GM23248 (cell line): ENCODE measurements around the gene CA14. TPM values are rescaled to one million over a fixed set of nuclear protein-coding genes. Genes with fewer than 3 reads are reported as not detected.

Source experiments
- DNase-seq: peaks from one replicate; pipeline ENCODE4 v3.0.0-alpha.2; 2015
- H2AFZ ChIP-seq: fragments of 200-600 bp; sonication (generic); 2 replicates; pipeline ENCODE4 v1.6.1; 2016; ENCODE audit warnings: antibody characterized with exemption
- H3F3A ChIP-seq: fragments of 200-600 bp; sonication (generic); 2 replicates; pipeline ENCODE4 v1.6.1; 2016; ENCODE audit warnings: mild to moderate bottlenecking, antibody characterized with exemption, mixed run types; ENCODE audit not compliant: insufficient read depth
- H3K27ac ChIP-seq: fragments of 200-600 bp; sonication (generic); 2 replicates; pipeline ENCODE4 v1.5.1; 2016; ENCODE audit warnings: mild to moderate bottlenecking
- H3K27me3 ChIP-seq: fragments of 200-600 bp; sonication (generic); replicated peaks from 2 replicates; pipeline ENCODE4 v1.6.1; 2016; ENCODE audit warnings: mild to moderate bottlenecking; ENCODE audit not compliant: insufficient read depth
- H3K36me3 ChIP-seq: fragments of 200-600 bp; sonication (generic); 2 replicates; pipeline ENCODE4 v1.6.1; 2016; ENCODE audit warnings: low read depth, mild to moderate bottlenecking
- H3K4me1 ChIP-seq: fragments of 200-600 bp; sonication (generic); 2 replicates; pipeline ENCODE4 v1.6.1; 2016; ENCODE audit warnings: mild to moderate bottlenecking; ENCODE audit not compliant: insufficient read depth
- H3K4me2 ChIP-seq: fragments of 200-600 bp; sonication (generic); one replicate; pipeline ENCODE4 v1.6.1; 2016; ENCODE audit warnings: mild to moderate bottlenecking; ENCODE audit not compliant: unreplicated experiment
- H3K4me3 ChIP-seq: fragments of 200-600 bp; sonication (generic); 2 replicates; pipeline ENCODE4 v1.5.1; 2016; ENCODE audit warnings: mild to moderate bottlenecking
- H3K79me2 ChIP-seq: fragments of 200-600 bp; sonication (generic); 2 replicates; pipeline ENCODE4 v1.6.1; 2016; ENCODE audit warnings: mild to moderate bottlenecking; ENCODE audit not compliant: insufficient read depth
- H3K9ac ChIP-seq: fragments of 200-600 bp; sonication (generic); 2 replicates; pipeline ENCODE4 v1.6.1; 2016; ENCODE audit warnings: mild to moderate bottlenecking
- H3K9me2 ChIP-seq: fragments of 200-600 bp; sonication (generic); 2 replicates; pipeline ENCODE4 v1.6.1; 2016; ENCODE audit warnings: mixed run types, mild to moderate bottlenecking, moderate library complexity; ENCODE audit not compliant: insufficient read depth
- H3K9me3 ChIP-seq: fragments of 200-600 bp; sonication (generic); one replicate; pipeline ENCODE4 v1.6.1; 2017; ENCODE audit warnings: low read depth
- H4K20me1 ChIP-seq: fragments of 200-600 bp; sonication (generic); 2 replicates; pipeline ENCODE4 v1.6.0; 2016; ENCODE audit not compliant: insufficient read depth
- EZH2 ChIP-seq: fragments of 200-600 bp; sonication (generic); IDR thresholded peaks from 2 replicates; pipeline ENCODE4 v1.6.1; 2018; ENCODE audit warnings: antibody characterized with exemption, mild to moderate bottlenecking; ENCODE audit not compliant: insufficient read depth, poor library complexity, severe bottlenecking
- EZH2phosphoT487 ChIP-seq: fragments of 200-600 bp; sonication (generic); IDR thresholded peaks from 2 replicates; pipeline ENCODE4 v1.6.1; 2018; ENCODE audit warnings: antibody characterized with exemption, moderate library complexity, mild to moderate bottlenecking, low read depth; ENCODE audit not compliant: insufficient read depth
- WGBS, 2 experiments: methylation state at CpG; one replicate each; pipeline ENCODE4 v1.1.6; 2015 to 2017; ENCODE audit warnings: low lambda C conversion rate in 2 of 2, low coverage in 1 of 2; ENCODE audit errors: missing lambda C conversion rate in 2 of 2; 5-methylcytosine and 5-hydroxymethylcytosine counted together
- in situ Hi-C: fragments of 300-500 bp; cut with MboI; formaldehyde crosslinking; loops from 2 replicates; pipeline ENCODE4 v1.15.0; 2020
- polyA plus RNA-seq: library from polyadenylated mRNA; unstranded; fragments of >200 nt; fragmentation: Nextera tagmentation; extraction: Ambion mirVana; gene quantifications from 2 replicates; pipeline ENCODE4 v1.2.1, GENCODE V29; 2016
- total RNA-seq: library from RNA; depleted of rRNA; stranded (reverse); fragments of >200 nt; shearing (Covaris generic); gene quantifications from 2 replicates; pipeline ENCODE4 v1.2.3, GENCODE V29; 2014

CA14 gene
- total and polyA plus RNA-seq, 2 experiments from 2014 or later = not detected

DNA sequence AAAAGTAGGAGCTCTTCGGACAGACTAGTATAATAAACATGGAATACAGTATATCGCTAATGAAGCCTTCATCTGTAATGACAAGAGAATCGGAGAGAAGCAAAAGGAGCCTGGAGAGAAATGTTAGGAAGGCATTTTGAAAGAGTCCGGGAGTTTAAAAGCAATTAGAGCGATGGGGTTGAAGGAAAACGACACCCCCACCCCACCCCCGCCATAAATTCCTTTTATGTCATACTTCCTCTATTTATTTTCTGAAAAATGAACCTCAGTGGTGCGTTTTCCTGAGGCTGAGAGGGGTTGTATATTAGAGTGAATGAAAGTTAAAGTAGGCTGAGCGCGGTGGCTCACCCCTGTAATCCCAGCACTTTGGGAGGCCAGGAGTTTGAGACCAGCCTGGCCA lies 11.9 kb downstream of the CA14 start:
- no peaks in the 10 kb centered on the region for H4K20me1 ChIP-seq
- no peak for DNase-seq
- peak overlapping the region; percentile 97 for H3K4me2 ChIP-seq
- H3K79me2 ChIP-seq = peaks cover 31% of the 10 kb centered on the region
- H3K36me3 ChIP-seq = 0 out of 2 replicates have a peak, but pooled peaks cover 10% of the 10 kb centered on the region
- peak overlapping the region; percentile 42 for H3K27ac ChIP-seq
- H3K27me3 ChIP-seq = no peaks in the 10 kb centered on the region
- no peaks in the 10 kb centered on the region for H3K9me3 ChIP-seq
- H2AFZ ChIP-seq = peak overlapping the region; percentile 86
- in situ Hi-C loops = no loop called here
- H3K9me2 ChIP-seq = no peaks in the 10 kb centered on the region
- TF ChIP-seq EZH2 (no peak), EZH2phosphoT487 (no peak)
- WGBS, 2 experiments = 51 to 53% methylated on average over 10 of the region's 10 CpGs
- H3K4me3 ChIP-seq = peak overlapping the region; percentile 100
- peak overlapping the region; percentile 99 for H3K9ac ChIP-seq
- peaks cover 7% of the 10 kb centered on the region; the same call in 1 of the 2 replicates for H3K4me1 ChIP-seq
- no peaks in the 10 kb centered on the region for H3F3A ChIP-seq

GRCh38 chr1:150271291-150271959 lies 13.9 kb downstream of the CA14 start:
- TF ChIP-seq EZH2phosphoT487 (no peak), EZH2 (no peak)
- H3F3A ChIP-seq = no peaks in the 10 kb centered on the region
- H3K4me2 ChIP-seq = no peak overlapping the region
- no peak overlapping the region for H3K27ac ChIP-seq
- no peak overlapping the region for H2AFZ ChIP-seq
- no peak for DNase-seq
- in situ Hi-C loops = no loop called here
- H3K9me3 ChIP-seq = no peaks in the 10 kb centered on the region
- no peak overlapping the region for H3K9ac ChIP-seq
- H4K20me1 ChIP-seq = no peaks in the 10 kb centered on the region
- no peak overlapping the region for H3K4me3 ChIP-seq
- H3K79me2 ChIP-seq = peaks cover 24% of the 10 kb centered on the region
- no peaks in the 10 kb centered on the region for H3K36me3 ChIP-seq
- H3K4me1 ChIP-seq = peaks cover 7% of the 10 kb centered on the region; the same call in 1 of the 2 replicates
- 93 to 95% methylated on average over 7 of the region's 7 CpGs for WGBS, 2 experiments
- no peaks in the 10 kb centered on the region for H3K9me2 ChIP-seq
- H3K27me3 ChIP-seq = no peaks in the 10 kb centered on the region

GRCh38 chr1:150273311-150273710 lies 15.7 kb downstream of the CA14 start:
- H3K36me3 ChIP-seq = no peaks in the 10 kb centered on the region
- no peak overlapping the region for H3K4me3 ChIP-seq
- H2AFZ ChIP-seq = peak overlapping the region; percentile 75
- TF ChIP-seq EZH2 = no peak
- TF ChIP-seq EZH2phosphoT487 = no peak
- H3K9me2 ChIP-seq = no peaks in the 10 kb centered on the region
- WGBS, 2 experiments = 83 to 97% methylated on average over 1 of the region's 1 CpG
- DNase-seq = no peak
- H3K79me2 ChIP-seq = peaks cover 5% of the 10 kb centered on the region
- no peak overlapping the region for H3K27ac ChIP-seq
- H4K20me1 ChIP-seq = no peaks in the 10 kb centered on the region
- no peaks in the 10 kb centered on the region for H3F3A ChIP-seq
- no peaks in the 10 kb centered on the region for H3K27me3 ChIP-seq
- no peak overlapping the region for H3K9ac ChIP-seq
- H3K4me1 ChIP-seq = 0 out of 2 replicates have a peak, but pooled peaks cover 2% of the 10 kb centered on the region
- no peak overlapping the region for H3K4me2 ChIP-seq
- H3K9me3 ChIP-seq = no peaks in the 10 kb centered on the region
- in situ Hi-C loops = no loop called here

GRCh38 chr1:150280138-150280707 lies 22.6 kb downstream of the CA14 start:
- WGBS, 2 experiments = 71 to 75% methylated on average over 6 of the region's 6 CpGs
- in situ Hi-C loops = no loop called here
- no peaks in the 10 kb centered on the region for H3K79me2 ChIP-seq
- H3K36me3 ChIP-seq = no peaks in the 10 kb centered on the region
- H3K4me2 ChIP-seq = no peak overlapping the region
- no peaks in the 10 kb centered on the region for H3K27me3 ChIP-seq
- no peak overlapping the region for H3K4me3 ChIP-seq
- H3K27ac ChIP-seq = no peak overlapping the region
- 0 out of 2 replicates have a peak, but pooled peaks cover 10% of the 10 kb centered on the region for H3F3A ChIP-seq
- TF ChIP-seq EZH2phosphoT487 (no peak), EZH2 (no peak)
- no peaks in the 10 kb centered on the region for H4K20me1 ChIP-seq
- 0 out of 2 replicates have a peak, but pooled peaks cover 7% of the 10 kb centered on the region for H3K4me1 ChIP-seq
- no peak for DNase-seq
- H3K9ac ChIP-seq = 0 out of 2 replicates have a peak overlapping the region, but pooled peaks have one; percentile 90
- no peak overlapping the region; the same call in 1 of the 2 replicates for H2AFZ ChIP-seq
- H3K9me2 ChIP-seq = no peaks in the 10 kb centered on the region
- no peaks in the 10 kb centered on the region for H3K9me3 ChIP-seq
